HepG2 (cell line): ENCODE measurements around the gene SSTR5. TPM values are rescaled to one million over a fixed set of nuclear protein-coding genes. Genes with fewer than 3 reads are reported as not detected.

Source experiments
- FOXA1 ChIP-seq, 2 experiments: fragments of 450-650 bp in 1 of 2; sonication (generic) in 1 of 2; formaldehyde crosslinking in 1 of 2; IDR thresholded peaks; 2 replicates each; pipeline versions ENCODE4 v1.4.0 to v1.6.1; 2016 to 2020; ENCODE audit warnings: missing genetic modification reagents in 1 of 2
- FOXK2 ChIP-seq: fragments of 450-650 bp; IDR thresholded peaks from 2 replicates; pipeline ENCODE4 v1.6.1; 2016
- FOXO1 ChIP-seq: sonication (generic); formaldehyde crosslinking; IDR thresholded peaks from 2 replicates; pipeline ENCODE4 v1.4.0; 2020; ENCODE audit warnings: missing genetic modification reagents
- FOXP1 ChIP-seq, 2 experiments: fragments of 450-650 bp in 1 of 2; IDR thresholded peaks; 2 replicates each; pipeline ENCODE4 v1.6.1; 2017 to 2018; ENCODE audit warnings: antibody characterized with exemption in 1 of 2
- GRHL1 ChIP-seq: sonication (generic); formaldehyde crosslinking; conservative IDR thresholded peaks from 2 replicates; pipeline ENCODE4 v1.8.0; 2022; ENCODE audit warnings: missing genetic modification reagents
- HNRNPH1 ChIP-seq: fragments of 200-400 bp; formaldehyde crosslinking; optimal IDR thresholded peaks from 2 replicates; pipeline ENCODE3; 2017; ENCODE audit warnings: mild to moderate bottlenecking, low read depth, low read length
- IKZF5 ChIP-seq: IDR thresholded peaks from 2 replicates; pipeline ENCODE4 v1.6.1; 2018; ENCODE audit warnings: missing genetic modification reagents, mild to moderate bottlenecking, missing compliant biosample characterization
- KDM6A ChIP-seq: IDR thresholded peaks from 2 replicates; pipeline ENCODE4 v1.6.1; 2016; ENCODE audit warnings: low read depth
- MEF2D ChIP-seq: sonication (generic); formaldehyde crosslinking; IDR thresholded peaks from 2 replicates; pipeline ENCODE4 v1.5.1; 2020; ENCODE audit warnings: mild to moderate bottlenecking, missing genetic modification reagents
- MIER2 ChIP-seq: IDR thresholded peaks from 2 replicates; pipeline ENCODE4 v1.6.1; 2016; ENCODE audit warnings: missing biosample characterization, missing genetic modification reagents
- RELA ChIP-seq: sonication (generic); formaldehyde crosslinking; IDR thresholded peaks from 2 replicates; pipeline ENCODE4 v1.4.0; 2020; ENCODE audit warnings: missing genetic modification reagents
- SAP130 ChIP-seq: IDR thresholded peaks from 2 replicates; pipeline ENCODE4 v1.6.1; 2016; ENCODE audit warnings: low read depth
- SNAI1 ChIP-seq: sonication (generic); formaldehyde crosslinking; IDR thresholded peaks from 2 replicates; pipeline ENCODE4 v1.5.0; 2020; ENCODE audit warnings: mild to moderate bottlenecking, missing genetic modification reagents, borderline replicate concordance
- SNAPC5 ChIP-seq: sonication (generic); formaldehyde crosslinking; IDR thresholded peaks from 2 replicates; pipeline ENCODE4 v1.8.1; 2023; ENCODE audit warnings: mild to moderate bottlenecking, missing genetic modification reagents, borderline replicate concordance
- SSRP1 ChIP-seq: IDR thresholded peaks from 2 replicates; pipeline ENCODE4 v1.6.1; 2016; ENCODE audit warnings: control low read depth
- ZBTB7A ChIP-seq: sonication (generic); formaldehyde crosslinking; IDR thresholded peaks from 2 replicates; pipeline ENCODE4 v1.8.0; 2022; ENCODE audit warnings: mild to moderate bottlenecking, missing genetic modification reagents
- ZHX1 ChIP-seq: sonication (generic); formaldehyde crosslinking; IDR thresholded peaks from 2 replicates; pipeline ENCODE4 v1.8.1; 2022; ENCODE audit warnings: low read depth, mild to moderate bottlenecking, missing genetic modification reagents
- ZNF143 ChIP-seq: sonication (generic); formaldehyde crosslinking; IDR thresholded peaks from 2 replicates; pipeline ENCODE4 v1.4.0; 2020; ENCODE audit warnings: missing genetic modification reagents
- ZNF20 ChIP-seq: sonication (generic); formaldehyde crosslinking; IDR thresholded peaks from 2 replicates; pipeline ENCODE4 v1.4.0; 2020; ENCODE audit warnings: mild to moderate bottlenecking, moderate library complexity, missing genetic modification reagents
- ZNF276 ChIP-seq: sonication (generic); formaldehyde crosslinking; IDR thresholded peaks from 2 replicates; pipeline ENCODE4 v1.4.0; 2020; ENCODE audit warnings: mild to moderate bottlenecking, low read depth, missing genetic modification reagents
- ZNF383 ChIP-seq: sonication (generic); formaldehyde crosslinking; IDR thresholded peaks from 2 replicates; pipeline ENCODE4 v1.4.0; 2020; ENCODE audit warnings: missing genetic modification reagents, mild to moderate bottlenecking, borderline replicate concordance
- ZNF510 ChIP-seq: sonication (generic); formaldehyde crosslinking; IDR thresholded peaks from 2 replicates; pipeline ENCODE4 v1.4.0; 2020; ENCODE audit warnings: low read depth, mild to moderate bottlenecking, missing genetic modification reagents
- ZNF550 ChIP-seq: sonication (generic); formaldehyde crosslinking; IDR thresholded peaks from 2 replicates; pipeline ENCODE4 v1.4.0; 2020; ENCODE audit warnings: mild to moderate bottlenecking, missing genetic modification reagents, borderline replicate concordance
- polyA plus RNA-seq, 8 experiments: library from polyadenylated mRNA; depleted of rRNA in 3 of 8; stranded (reverse) in 7 of 8; unstranded in 1 of 8; fragments of >200 nt; fragmentation: Illumina TruSeq in 4 of 8; extraction: Trizol in 4 of 8; gene quantifications; 2 replicates each; pipeline versions ENCODE4 v1.2.1 to v1.2.3, GENCODE V29; 2011 to 2016; ENCODE audit warnings: low read depth in 4 of 8, missing spikeins in 1 of 8, mixed read lengths in 1 of 8; ENCODE audit not compliant: insufficient read depth in 1 of 8
- total RNA-seq, 5 experiments: library from RNA; depleted of rRNA; stranded (reverse); fragments of >200 nt; fragmentation: Illumina TruSeq; extraction: Trizol; gene quantifications; 2 replicates each; pipeline ENCODE4 v1.2.3, GENCODE V29; 2016; ENCODE audit warnings: low read depth in 1 of 5

The SSTR5 gene
- total and polyA plus RNA-seq, 2 of the 13 experiments (the other 11 are each of a cell fraction or from before 2014, with no cell fraction given) = 0.20 to 0.49 TPM

GRCh38 chr16:1076801-1077576 is 4.4 kb downstream of the SSTR5 start (continued):
- TF ChIP-seq ZNF383 (no peak), GRHL1 (CRISPR knock-in tag) (no peak), ZBTB7A (peak; percentile 87), SAP130 (CRISPR knock-in tag) (peak; percentile 75), SNAPC5 (no peak), ZNF550 (no peak), MEF2D (peak; percentile 67; the same call in 1 of the 2 replicates), FOXO1 (CRISPR knock-in tag) (no peak; the same call in 1 of the 2 replicates), ZNF20 (no peak), FOXP1 (IDR thresholded peaks at IDR 0.05) (no peak), FOXP1 (CRISPR knock-in tag; IDR thresholded peaks at IDR 0.05) (peak; percentile 26), ZNF510 (CRISPR knock-in tag) (no peak), FOXK2 (no peak), ZNF143 (CRISPR knock-in tag) (no peak), MIER2 (CRISPR knock-in tag) (no peak), RELA (CRISPR knock-in tag) (no peak), SSRP1 (CRISPR knock-in tag) (no peak), IKZF5 (CRISPR knock-in tag) (peak; percentile 63; the same call in 1 of the 2 replicates), FOXA1 (IDR thresholded peaks at IDR 0.05) (no peak), FOXA1 (CRISPR knock-in tag; IDR thresholded peaks at IDR 0.05) (peak; percentile 18; the same call in 1 of the 2 replicates), KDM6A (CRISPR knock-in tag) (0 out of 2 replicates have a peak, but pooled peaks have one; percentile 13), HNRNPH1 (no peak), ZNF276 (peak; percentile 81; the same call in 1 of the 2 replicates), SNAI1 (CRISPR knock-in tag) (no peak), ZHX1 (no peak)
